Hepatocyte (in vitro differentiated cells): Measurements from ENCODE around the gene BAZ1B. TPM values are rescaled to one million over a fixed set of nuclear protein-coding genes. Genes with fewer than 3 reads are reported as not detected.

Source experiments
- DNase-seq: peaks from one replicate; pipeline ENCODE4 v3.0.0-alpha.2; 2016; ENCODE audit warnings: low spot score
- H2AFZ ChIP-seq: fragments of 200-600 bp; sonication (generic); 2 replicates; pipeline ENCODE4 v1.6.0; 2016; ENCODE audit warnings: antibody characterized with exemption, mild to moderate bottlenecking
- H3K27ac ChIP-seq: fragments of 200-600 bp; sonication (generic); 2 replicates; pipeline ENCODE4 v1.5.1; 2016; ENCODE audit warnings: mild to moderate bottlenecking
- H3K27me3 ChIP-seq: fragments of 200-600 bp; sonication (generic); 2 replicates; pipeline ENCODE4 v1.6.1; 2016
- H3K36me3 ChIP-seq: fragments of 200-600 bp; sonication (generic); replicated peaks from 2 replicates; pipeline ENCODE4 v1.5.1; 2016; ENCODE audit warnings: low read depth; ENCODE audit not compliant: insufficient read depth
- H3K4me1 ChIP-seq: fragments of 200-600 bp; sonication (generic); 2 replicates; pipeline ENCODE4 v1.5.1; 2016; ENCODE audit warnings: mild to moderate bottlenecking, moderate library complexity; ENCODE audit not compliant: insufficient read depth
- H3K4me2 ChIP-seq: fragments of 200-600 bp; sonication (generic); 2 replicates; pipeline ENCODE4 v1.6.0; 2016
- H3K4me3 ChIP-seq: fragments of 200-600 bp; sonication (generic); 2 replicates; pipeline ENCODE4 v1.5.1; 2016; ENCODE audit warnings: mild to moderate bottlenecking
- H3K79me2 ChIP-seq: fragments of 200-600 bp; sonication (generic); 2 replicates; pipeline ENCODE4 v1.6.0; 2017; ENCODE audit warnings: mild to moderate bottlenecking
- H3K9me2 ChIP-seq: fragments of 200-600 bp; sonication (generic); replicated peaks from 2 replicates; pipeline ENCODE4 v1.6.0; 2017; ENCODE audit warnings: mild to moderate bottlenecking; ENCODE audit not compliant: insufficient read depth
- H3K9me3 ChIP-seq: fragments of 200-600 bp; sonication (generic); 2 replicates; pipeline ENCODE4 v1.5.1; 2016; ENCODE audit warnings: low read depth, mild to moderate bottlenecking
- H4K20me1 ChIP-seq: fragments of 200-600 bp; sonication (generic); 2 replicates; pipeline ENCODE4 v1.6.0; 2016; ENCODE audit warnings: mild to moderate bottlenecking; ENCODE audit not compliant: insufficient read depth, poor library complexity, severe bottlenecking
- CTCF ChIP-seq: fragments of 200-600 bp; sonication (generic); IDR thresholded peaks from 2 replicates; pipeline ENCODE4 v1.5.1; 2016; ENCODE audit warnings: antibody characterized with exemption, mild to moderate bottlenecking; ENCODE audit not compliant: poor library complexity
- EZH2 ChIP-seq: fragments of 200-600 bp; sonication (generic); IDR thresholded peaks from 2 replicates; pipeline ENCODE4 v1.6.1; 2016; ENCODE audit warnings: antibody characterized with exemption, mild to moderate bottlenecking, borderline replicate concordance
- EZH2phosphoT487 ChIP-seq: fragments of 200-600 bp; sonication (generic); IDR thresholded peaks from one replicate; pipeline ENCODE4 v1.6.1; 2018; ENCODE audit warnings: antibody characterized with exemption, mild to moderate bottlenecking, low read depth, moderate library complexity; ENCODE audit not compliant: unreplicated experiment, severe bottlenecking
- WGBS: methylation state at CpG from one replicate; pipeline ENCODE4 v1.1.6; 2016; ENCODE audit warnings: low lambda C conversion rate; ENCODE audit errors: missing lambda C conversion rate; 5-methylcytosine and 5-hydroxymethylcytosine counted together
- polyA plus RNA-seq: library from polyadenylated mRNA; unstranded; fragments of >200 nt; fragmentation: Nextera tagmentation; extraction: Ambion mirVana; gene quantifications from 2 replicates; pipeline ENCODE4 v1.2.1, GENCODE V29; 2016
- total RNA-seq: library from RNA; depleted of rRNA; stranded (reverse); fragments of >200 nt; gene quantifications from 2 replicates; pipeline ENCODE4 v1.2.3, GENCODE V29; 2014

Gene BAZ1B
- total and polyA plus RNA-seq, 2 experiments from 2014 or later = 16.7 to 44.7 TPM

GRCh38 chr7:73443548-73444255 lies 78.4 kb downstream of the BAZ1B start:
- no peaks in the 10 kb centered on the region for H3K27me3 ChIP-seq
- H3K27ac ChIP-seq = no peak overlapping the region
- H3K36me3 ChIP-seq = no peaks in the 10 kb centered on the region
- no peak overlapping the region for H3K4me3 ChIP-seq
- H3K4me1 ChIP-seq = no peaks in the 10 kb centered on the region
- WGBS = 92% methylated on average over 12 of the region's 12 CpGs
- no peak for DNase-seq
- TF ChIP-seq EZH2phosphoT487 (no peak), CTCF (no peak), EZH2 (no peak)
- no peaks in the 10 kb centered on the region for H4K20me1 ChIP-seq
- no peaks in the 10 kb centered on the region for H3K9me3 ChIP-seq
- H3K9me2 ChIP-seq = no peaks in the 10 kb centered on the region
- H2AFZ ChIP-seq = no peak overlapping the region
- no peak overlapping the region for H3K4me2 ChIP-seq
- peaks cover 3% of the 10 kb centered on the region for H3K79me2 ChIP-seq

GRCh38 chr7:73442903-73443500 lies 79.1 kb downstream of the BAZ1B start:
- no peak for TF ChIP-seq CTCF
- TF ChIP-seq EZH2phosphoT487 = no peak
- TF ChIP-seq EZH2 = no peak
- no peaks in the 10 kb centered on the region for H3K27me3 ChIP-seq
- no peaks in the 10 kb centered on the region for H3K4me1 ChIP-seq
- H3K79me2 ChIP-seq = peaks cover 3% of the 10 kb centered on the region
- no peaks in the 10 kb centered on the region for H3K9me2 ChIP-seq
- H3K9me3 ChIP-seq = no peaks in the 10 kb centered on the region
- H3K27ac ChIP-seq = no peak overlapping the region
- DNase-seq = no peak
- H3K36me3 ChIP-seq = no peaks in the 10 kb centered on the region
- H3K4me3 ChIP-seq = no peak overlapping the region
- no peak overlapping the region for H2AFZ ChIP-seq
- no peak overlapping the region for H3K4me2 ChIP-seq
- WGBS = 84% methylated on average over 11 of the region's 11 CpGs
- no peaks in the 10 kb centered on the region for H4K20me1 ChIP-seq

- Histone ChIP-seq H3K4me2 (no peak overlapping the region), H3K9me2 (no peaks in the 10 kb centered on the region), H3K4me3 (no peak overlapping the region), H2AFZ (no peak overlapping the region), H3K4me1 (no peaks in the 10 kb centered on the region), H3K9me3 (no peaks in the 10 kb centered on the region), H3K27me3 (no peaks in the 10 kb centered on the region), H4K20me1 (no peaks in the 10 kb centered on the region), H3K79me2 (peaks cover 3% of the 10 kb centered on the region), H3K27ac (no peak overlapping the region), H3K36me3 (no peaks in the 10 kb centered on the region)
- TF ChIP-seq EZH2 = no peak
- TF ChIP-seq EZH2phosphoT487 = no peak
- no peak for TF ChIP-seq CTCF
- WGBS = 88% methylated on average over 13 of the region's 13 CpGs
- DNase-seq = no peak
Observed at GRCh38 chr7:73442222-73442902, 79.7 kb downstream of the BAZ1B start.
